Activated CD4-positive, alpha-beta memory T cell treated with anti-CD3 and anti-CD28 coated beads for 36 hours (primary cell): Measurements from ENCODE around the gene STN1. TPM values are rescaled to one million over a fixed set of nuclear protein-coding genes. Genes with fewer than 3 reads are reported as not detected.

Source experiments
- CTCF ChIA-PET: fragments of 350-600 bp; sonication (Branson Sonifier 250); formaldehyde crosslinking; loops from one replicate; lab custom pipeline; 2021; ENCODE audit warnings: antibody characterized with exemption, inconsistent platforms; lab: Charles Lee
- POLR2A ChIA-PET: fragments of 350-600 bp; sonication (Branson Sonifier 250); formaldehyde crosslinking; loops from one replicate; lab custom pipeline; 2021; ENCODE audit warnings: antibody characterized with exemption; lab: Charles Lee
- DNase-seq: peaks from one replicate; pipeline ENCODE4 v3.0.0-alpha.2; 2020
- H3K27ac Mint-ChIP-seq: one replicate; pipeline ENCODE4 v1.8.0; 2021; ENCODE audit warnings: mixed read lengths
- H3K27me3 Mint-ChIP-seq: one replicate; pipeline ENCODE4 v1.8.0; 2021; ENCODE audit warnings: mixed read lengths
- H3K36me3 Mint-ChIP-seq: one replicate; pipeline ENCODE4 v1.8.0; 2021; ENCODE audit warnings: mixed read lengths
- H3K4me1 Mint-ChIP-seq: one replicate; pipeline ENCODE4 v1.8.0; 2021; ENCODE audit warnings: low read depth, mixed read lengths
- H3K4me3 Mint-ChIP-seq: one replicate; pipeline ENCODE4 v1.8.0; 2021; ENCODE audit warnings: mild to moderate bottlenecking, mixed read lengths
- H3K9me3 Mint-ChIP-seq: one replicate; pipeline ENCODE4 v1.8.0; 2021; ENCODE audit warnings: mixed read lengths
- intact Hi-C: fragments of 100-400 bp; cut with micrococcal nuclease; formaldehyde crosslinking; loops from one replicate; pipeline ENCODE4 v1.15.1; 2023
- total RNA-seq, 2 experiments: library from RNA; stranded (reverse); gene quantifications; one replicate each; pipeline ENCODE4 v1.2.3, GENCODE V29; 2021

STN1 gene
- total RNA-seq, 2 experiments from 2014 or later = 56.1 to 57.0 TPM

GRCh38 chr10:103840740-103841070 is 77.3 kb downstream of the STN1 start:
- H3K27me3 Mint-ChIP-seq = no peaks in the 10 kb centered on the region
- H3K9me3 Mint-ChIP-seq = no peaks in the 10 kb centered on the region
- no peak for DNase-seq
- no peaks in the 10 kb centered on the region for H3K36me3 Mint-ChIP-seq
- no peak overlapping the region for H3K4me3 Mint-ChIP-seq
- intact Hi-C loops = no loop called here
- no peak overlapping the region for H3K27ac Mint-ChIP-seq
- POLR2A ChIA-PET = no interaction called here
- CTCF ChIA-PET = no interaction called here
- peaks cover 7% of the 10 kb centered on the region for H3K4me1 Mint-ChIP-seq

- H3K27me3 Mint-ChIP-seq = no peaks in the 10 kb centered on the region
- H3K36me3 Mint-ChIP-seq = no peaks in the 10 kb centered on the region
- H3K4me1 Mint-ChIP-seq = peaks cover 2% of the 10 kb centered on the region
- CTCF ChIA-PET = no interaction called here
- no peaks in the 10 kb centered on the region for H3K9me3 Mint-ChIP-seq
- intact Hi-C loops = no loop called here
- no peak for DNase-seq
- POLR2A ChIA-PET = no interaction called here
- H3K4me3 Mint-ChIP-seq = no peak overlapping the region
- H3K27ac Mint-ChIP-seq = no peak overlapping the region
These were observed 77.9 kb downstream of the STN1 start for GRCh38 chr10:103839872-103840739.

GRCh38 chr10:103839519-103839871 is 78.5 kb downstream of the STN1 start:
- no peaks in the 10 kb centered on the region for H3K4me1 Mint-ChIP-seq
- no peaks in the 10 kb centered on the region for H3K9me3 Mint-ChIP-seq
- ChIA-PET CTCF (no interaction called here), POLR2A (no interaction called here)
- H3K36me3 Mint-ChIP-seq = no peaks in the 10 kb centered on the region
- intact Hi-C loops = no loop called here
- no peak for DNase-seq
- no peak overlapping the region for H3K4me3 Mint-ChIP-seq
- no peaks in the 10 kb centered on the region for H3K27me3 Mint-ChIP-seq
- H3K27ac Mint-ChIP-seq = no peak overlapping the region

GRCh38 chr10:103838862-103839518 is 79.0 kb downstream of the STN1 start:
- H3K9me3 Mint-ChIP-seq = no peaks in the 10 kb centered on the region
- intact Hi-C loops = no loop called here
- no peak for DNase-seq
- no peaks in the 10 kb centered on the region for H3K4me1 Mint-ChIP-seq
- no peaks in the 10 kb centered on the region for H3K36me3 Mint-ChIP-seq
- H3K27ac Mint-ChIP-seq = no peak overlapping the region
- CTCF ChIA-PET = no interaction called here
- no peaks in the 10 kb centered on the region for H3K27me3 Mint-ChIP-seq
- no peak overlapping the region for H3K4me3 Mint-ChIP-seq
- POLR2A ChIA-PET = no interaction called here

- CTCF ChIA-PET = no interaction called here
- Mint-ChIP-seq H3K4me1 (no peaks in the 10 kb centered on the region), H3K27me3 (no peaks in the 10 kb centered on the region), H3K9me3 (peaks cover 2% of the 10 kb centered on the region), H3K36me3 (no peaks in the 10 kb centered on the region), H3K4me3 (no peak overlapping the region), H3K27ac (no peak overlapping the region)
- POLR2A ChIA-PET = no interaction called here
- intact Hi-C loops = no loop called here
- DNase-seq = no peak
These were observed 80.0 kb downstream of the STN1 start for GRCh38 chr10:103838070-103838395.

- intact Hi-C loops = no loop called here
- Mint-ChIP-seq H3K27ac (no peak overlapping the region), H3K4me3 (no peak overlapping the region), H3K27me3 (no peaks in the 10 kb centered on the region), H3K4me1 (no peaks in the 10 kb centered on the region), H3K36me3 (no peaks in the 10 kb centered on the region), H3K9me3 (peaks cover 4% of the 10 kb centered on the region)
- no peak for DNase-seq
- ChIA-PET POLR2A (no interaction called here), CTCF (interaction anchor here (1.1 kb wide), 1 partner anchor 17 kb away, joined by 3 read pairs; no protein-coding TSS in a partner anchor)
These were observed 80.5 kb downstream of the STN1 start for GRCh38 chr10:103837370-103838069.

- H3K4me3 Mint-ChIP-seq = no peak overlapping the region
- intact Hi-C loops = no loop called here
- ChIA-PET POLR2A (no interaction called here), CTCF (interaction anchor here (1.1 kb wide), 1 partner anchor 17 kb away, joined by 3 read pairs; no protein-coding TSS in a partner anchor)
- no peaks in the 10 kb centered on the region for H3K4me1 Mint-ChIP-seq
- H3K36me3 Mint-ChIP-seq = no peaks in the 10 kb centered on the region
- peaks cover 4% of the 10 kb centered on the region for H3K9me3 Mint-ChIP-seq
- no peaks in the 10 kb centered on the region for H3K27me3 Mint-ChIP-seq
- H3K27ac Mint-ChIP-seq = no peak overlapping the region
- DNase-seq = no peak
These were observed 81.1 kb downstream of the STN1 start for GRCh38 chr10:103836861-103837260.

- Mint-ChIP-seq H3K36me3 (no peaks in the 10 kb centered on the region), H3K4me3 (no peak overlapping the region), H3K27ac (no peak overlapping the region), H3K27me3 (no peaks in the 10 kb centered on the region), H3K9me3 (peaks cover 4% of the 10 kb centered on the region), H3K4me1 (no peaks in the 10 kb centered on the region)
- intact Hi-C loops = no loop called here
- CTCF ChIA-PET = no interaction called here
- DNase-seq = no peak
- POLR2A ChIA-PET = no interaction called here
These were observed 81.7 kb downstream of the STN1 start for GRCh38 chr10:103836273-103836672.

GRCh38 chr10:103835096-103836050 is 82.6 kb downstream of the STN1 start:
- Mint-ChIP-seq H3K36me3 (no peaks in the 10 kb centered on the region), H3K9me3 (peaks cover 4% of the 10 kb centered on the region), H3K4me3 (no peak overlapping the region), H3K4me1 (no peaks in the 10 kb centered on the region), H3K27ac (no peak overlapping the region), H3K27me3 (no peaks in the 10 kb centered on the region)
- intact Hi-C loops = no loop called here
- ChIA-PET POLR2A (no interaction called here), CTCF (no interaction called here)
- DNase-seq = no peak

- POLR2A ChIA-PET = no interaction called here
- Mint-ChIP-seq H3K9me3 (peaks cover 4% of the 10 kb centered on the region), H3K36me3 (no peaks in the 10 kb centered on the region), H3K27me3 (no peaks in the 10 kb centered on the region), H3K27ac (no peak overlapping the region), H3K4me1 (no peaks in the 10 kb centered on the region), H3K4me3 (no peak overlapping the region)
- intact Hi-C loops = no loop called here
- no peak for DNase-seq
- CTCF ChIA-PET = no interaction called here
These were observed 83.4 kb downstream of the STN1 start for GRCh38 chr10:103834436-103835095.

- H3K4me3 Mint-ChIP-seq = no peak overlapping the region
- intact Hi-C loops = no loop called here
- no peaks in the 10 kb centered on the region for H3K27me3 Mint-ChIP-seq
- H3K36me3 Mint-ChIP-seq = no peaks in the 10 kb centered on the region
- no peak for DNase-seq
- ChIA-PET CTCF (no interaction called here), POLR2A (no interaction called here)
- H3K27ac Mint-ChIP-seq = no peak overlapping the region
- no peaks in the 10 kb centered on the region for H3K4me1 Mint-ChIP-seq
- H3K9me3 Mint-ChIP-seq = peaks cover 4% of the 10 kb centered on the region
These were observed 84.1 kb downstream of the STN1 start for GRCh38 chr10:103833731-103834365.
